HepG2 (cell line): ENCODE measurements around the gene ZNF524. TPM values are rescaled to one million over a fixed set of nuclear protein-coding genes. Genes with fewer than 3 reads are reported as not detected.

Source experiments
- ATAC-seq: fragments of 200-7000 bp; cut with Tn5 transposase; 3 replicates; pipeline ENCODE4 v1.9.1; 2020; ENCODE audit warnings: mild to moderate bottlenecking, moderate library complexity
- BruUV-seq: library from RNA; stranded (reverse); fragments of 400-500 nt; replicated peaks from 2 replicates; lab custom pipeline; 2021; lab: Mats Ljungman, UMichigan
- CTCF ChIA-PET: fragments of 300-600 bp; formaldehyde crosslinking; extraction: SDS; loops from one replicate; lab custom pipeline; 2021; ENCODE audit warnings: low total read pairs, inconsistent platforms, low intra/inter-chr PET ratio; lab: Yijun Ruan, JAX
- POLR2A ChIA-PET: fragments of 350-600 bp; sonication (Branson Sonifier 250); formaldehyde crosslinking; loops from one replicate; lab custom pipeline; 2020; ENCODE audit warnings: antibody characterized with exemption, inconsistent platforms; lab: Yijun Ruan, JAX
- DNase-seq: peaks from one replicate; pipeline ENCODE4 v3.0.0-alpha.2; 2015; ENCODE audit warnings: low spot score
- FAIRE-seq: peaks from 3 replicates; lab custom pipeline; 2011; peaks lifted over from hg19 to GRCh38; lab: Jason Lieb, UNC
- H2AFZ ChIP-seq: one replicate; pipeline ENCODE4 v1.6.1; 2011; ENCODE audit warnings: low read length, inconsistent platforms
- H3K27ac ChIP-seq: fragments of 300-600 bp; 3 replicates; pipeline ENCODE4 v1.8.0; 2011; ENCODE audit warnings: mixed run types, mild to moderate bottlenecking, mixed read lengths, low read length, inconsistent platforms; ENCODE audit not compliant: insufficient read depth; ENCODE audit errors: extremely low read length
- H3K27me3 ChIP-seq, 2 experiments: fragments of 200-600 bp in 1 of 2; 2 replicates in 1 of 2; 3 replicates in 1 of 2; pipeline versions ENCODE4 v1.6.0 to v1.8.0; 2011; ENCODE audit warnings: low read length in 2 of 2, mild to moderate bottlenecking in 2 of 2, moderate library complexity in 2 of 2, inconsistent platforms in 1 of 2; ENCODE audit not compliant: insufficient read depth in 2 of 2, control insufficient read depth in 1 of 2
- H3K36me3 ChIP-seq, 2 experiments: fragments of 200-600 bp in 1 of 2; replicated peaks in 1 of 2; 2 replicates in 1 of 2; 3 replicates in 1 of 2; pipeline versions ENCODE4 v1.5.1 to v1.8.0; 2011; ENCODE audit warnings: low read length in 2 of 2, inconsistent platforms in 1 of 2; ENCODE audit not compliant: insufficient read depth in 2 of 2, control insufficient read depth in 1 of 2
- H3K4me1 ChIP-seq: 2 replicates; pipeline ENCODE4 v1.5.1; 2012; ENCODE audit warnings: low read length, inconsistent platforms; ENCODE audit not compliant: insufficient read depth
- H3K4me2 ChIP-seq: 2 replicates; pipeline ENCODE4 v1.6.0; 2011; ENCODE audit warnings: low read depth, low read length, inconsistent platforms
- H3K4me3 ChIP-seq, 3 experiments: fragments of 200-600 bp in 1 of 3; sonication (generic), shearing (Covaris generic) in 1 of 3; replicated peaks in 1 of 3; 2 replicates each; pipeline ENCODE4 v1.5.1; 2011 to 2016; ENCODE audit warnings: low read length in 3 of 3, inconsistent platforms in 2 of 3, low read depth in 2 of 3, mild to moderate bottlenecking in 2 of 3, control low read depth in 1 of 3, mixed read lengths in 1 of 3; ENCODE audit not compliant: insufficient read depth in 1 of 3
- H3K79me2 ChIP-seq: one replicate; pipeline ENCODE4 v1.6.1; 2011; ENCODE audit warnings: low read length, inconsistent platforms; ENCODE audit not compliant: insufficient read depth
- H3K9ac ChIP-seq: 2 replicates; pipeline ENCODE4 v1.6.0; 2011; ENCODE audit warnings: mild to moderate bottlenecking, low read depth, low read length, inconsistent platforms; ENCODE audit not compliant: insufficient read depth
- H3K9me3 ChIP-seq: 2 replicates; pipeline ENCODE4 v1.5.1; 2012; ENCODE audit warnings: mild to moderate bottlenecking, low read length
- H4K20me1 ChIP-seq: 2 replicates; pipeline ENCODE4 v1.6.0; 2011; ENCODE audit warnings: inconsistent platforms, mild to moderate bottlenecking, low read length, moderate library complexity; ENCODE audit not compliant: insufficient read depth
- JUNB ChIP-seq: sonication (generic); formaldehyde crosslinking; IDR thresholded peaks from 2 replicates; pipeline ENCODE4 v1.8.0; 2022; ENCODE audit warnings: missing genetic modification reagents, mild to moderate bottlenecking, borderline replicate concordance
- RERE ChIP-seq: IDR thresholded peaks from 2 replicates; pipeline ENCODE4 v1.6.1; 2016; ENCODE audit warnings: low read depth, missing genetic modification reagents, missing compliant biosample characterization
- WGBS: methylation state at CpG from one replicate; pipeline ENCODE4 v1.1.6; 2017; ENCODE audit warnings: low lambda C conversion rate; 5-methylcytosine and 5-hydroxymethylcytosine counted together
- in situ Hi-C: cut with HindIII; loops from 2 replicates; pipeline ENCODE4 v1.10.0; 2017; ENCODE audit warnings: low pct_unique_long_range_greater_than_20kb; ENCODE audit not compliant: extremely low pct_ligation_motif_present
- intact Hi-C: fragments of 100-400 bp; cut with micrococcal nuclease; formaldehyde crosslinking; loops from one replicate; pipeline ENCODE4 v1.10.0; 2022; ENCODE audit not compliant: unreplicated experiment
- polyA plus RNA-seq, 8 experiments: library from polyadenylated mRNA; depleted of rRNA in 3 of 8; stranded (reverse) in 7 of 8; unstranded in 1 of 8; fragments of >200 nt; fragmentation: Illumina TruSeq in 4 of 8; extraction: Trizol in 4 of 8; gene quantifications; 2 replicates each; pipeline versions ENCODE4 v1.2.1 to v1.2.3, GENCODE V29; 2011 to 2016; ENCODE audit warnings: low read depth in 4 of 8, missing spikeins in 1 of 8, mixed read lengths in 1 of 8; ENCODE audit not compliant: insufficient read depth in 1 of 8
- total RNA-seq, 5 experiments: library from RNA; depleted of rRNA; stranded (reverse); fragments of >200 nt; fragmentation: Illumina TruSeq; extraction: Trizol; gene quantifications; 2 replicates each; pipeline ENCODE4 v1.2.3, GENCODE V29; 2016; ENCODE audit warnings: low read depth in 1 of 5

The ZNF524 gene
- total and polyA plus RNA-seq, 2 of the 13 experiments (the other 11 are each of a cell fraction or from before 2014, with no cell fraction given), result 3.2 to 4.6 TPM

- ATAC-seq (no peak), DNase-seq (no peak), FAIRE-seq (no peak)
- POLR2A ChIA-PET, result interaction anchor here (0.9 kb wide), 1 partner anchor 9 kb away, joined by 4 read pairs; the partner anchor contains the start of gene FIZ1
- Histone ChIP-seq H3K9ac (no peak overlapping the region), H3K4me3 (no peak overlapping the region), H3K36me3 (peaks cover 5 to 8% of the 10 kb centered on the region in 2 experiments; a peak in 4 of 5 replicates), H3K27ac (no peak overlapping the region), H4K20me1 (no peaks in the 10 kb centered on the region), H3K27me3 (no peaks in the 10 kb centered on the region; a peak in 1 of 5 replicates), H3K9me3 (no peaks in the 10 kb centered on the region), H2AFZ (no peak overlapping the region), H3K4me1 (peaks cover 13% of the 10 kb centered on the region; the same call in 1 of the 2 replicates), H3K79me2 (no peaks in the 10 kb centered on the region), H3K4me2 (no peak overlapping the region)
- no peak for TF ChIP-seq JUNB (CRISPR knock-in tag)
- no peak for TF ChIP-seq RERE (CRISPR knock-in tag)
- BruUV-seq, result no TSS peak
- in situ Hi-C loops (no loop called here), intact Hi-C loops (no loop called here)
- WGBS, result 48% methylated on average over 7 of the region's 7 CpGs
- CTCF ChIA-PET, result no interaction called here
Observed at GRCh38 chr19:55590109-55590508, 10.0 kb upstream of the ZNF524 start.
